Measurements from ENCODE around the gene CD1E.

GRCh38 chr1:158398818-158399514 lies 45.3 kb downstream of the CD1E start, which contains the start of gene OR10T2:
- TF ChIP-seq CTCF (IDR thresholded peaks at IDR 0.05) (no peak), POLR2A (IDR thresholded peaks at IDR 0.05) (no peak)

Data from adrenal gland (tissue), 5 donors.